H1 (cell line): ENCODE data around the gene OR2H2. TPM values are rescaled to one million over a fixed set of nuclear protein-coding genes. Genes with fewer than 3 reads are reported as not detected.

Experiments used
- CTCF ChIA-PET: fragments of 300-600 bp; sonication (Branson Sonifier 250); formaldehyde crosslinking; loops from one replicate; lab custom pipeline; 2021; ENCODE audit not compliant: partially characterized antibody; lab: Charles Lee
- POLR2A ChIA-PET: fragments of 300-600 bp; sonication (Branson Sonifier 250); formaldehyde crosslinking; loops from one replicate; lab custom pipeline; 2021; ENCODE audit warnings: inconsistent platforms; ENCODE audit not compliant: partially characterized antibody; lab: Charles Lee
- DNase-seq, 2 experiments: peaks; one replicate each; pipeline versions ENCODE4 v3.0.0 to v3.0.0-alpha.2; 2010 to 2022; ENCODE audit warnings: low spot score in 2 of 2, low read depth in 1 of 2, mixed read lengths in 1 of 2
- FAIRE-seq: peaks from 2 replicates; lab custom pipeline; 2011; peaks lifted over from hg19 to GRCh38; lab: Jason Lieb, UNC
- H2AFZ ChIP-seq: 2 replicates; pipeline ENCODE4 v1.8.1; 2012; ENCODE audit warnings: low read length, inconsistent platforms
- H2AK5ac ChIP-seq: 2 replicates; pipeline ENCODE4 v1.6.1; 2013; ENCODE audit warnings: low read depth, low read length
- H2BK120ac ChIP-seq: replicated peaks from 2 replicates; pipeline ENCODE3; 2013; ENCODE audit warnings: low read depth, low read length, inconsistent platforms
- H2BK12ac ChIP-seq: 2 replicates; pipeline ENCODE4 v1.6.1; 2013; ENCODE audit warnings: low read depth, low read length
- H2BK15ac ChIP-seq: 2 replicates; pipeline ENCODE4 v1.6.1; 2013; ENCODE audit warnings: low read length
- H2BK20ac ChIP-seq: 2 replicates; pipeline ENCODE4 v1.6.1; 2013; ENCODE audit warnings: low read length
- H2BK5ac ChIP-seq: 2 replicates; pipeline ENCODE4 v1.6.1; 2013; ENCODE audit warnings: low read depth, low read length
- H3K14ac ChIP-seq: 2 replicates; pipeline ENCODE4 v1.6.1; 2013; ENCODE audit warnings: inconsistent platforms; ENCODE audit not compliant: insufficient read length
- H3K18ac ChIP-seq: 2 replicates; pipeline ENCODE4 v1.6.1; 2013; ENCODE audit warnings: low read length; ENCODE audit errors: extremely low read depth
- H3K23ac ChIP-seq: 2 replicates; pipeline ENCODE4 v1.6.1; 2013; ENCODE audit warnings: inconsistent platforms; ENCODE audit not compliant: insufficient read length
- H3K23me2 ChIP-seq: 2 replicates; pipeline ENCODE4 v1.6.1; 2013; ENCODE audit warnings: low read depth, low read length
- H3K27ac ChIP-seq: 2 replicates; pipeline ENCODE4 v1.6.1; 2011; ENCODE audit warnings: low read depth, low read length, inconsistent platforms
- H3K27me3 ChIP-seq, 4 experiments: replicated peaks in 1 of 4; 1 replicate in 1 of 4; 2 replicates in 3 of 4; pipeline versions ENCODE4 v1.6.1 to v1.8.1; 2011 to 2013; ENCODE audit warnings: low read length in 3 of 4, mild to moderate bottlenecking in 3 of 4, inconsistent platforms in 2 of 4, mixed read lengths in 2 of 4, moderate library complexity in 1 of 4; ENCODE audit not compliant: control insufficient read depth in 3 of 4, insufficient read depth in 3 of 4; ENCODE audit errors: extremely low read depth in 1 of 4
- H3K36me3 ChIP-seq, 4 experiments: 2 replicates each; pipeline versions ENCODE4 v1.6.1 to v1.8.1; 2011 to 2013; ENCODE audit warnings: mild to moderate bottlenecking in 4 of 4, low read length in 3 of 4, moderate library complexity in 2 of 4, control low read depth in 1 of 4, inconsistent platforms in 1 of 4; ENCODE audit not compliant: insufficient read depth in 4 of 4, control insufficient read depth in 2 of 4
- H3K4ac ChIP-seq: replicated peaks from 2 replicates; pipeline ENCODE3; 2013; ENCODE audit warnings: low read length, low read depth, mixed read lengths, inconsistent platforms; ENCODE audit not compliant: insufficient read length
- H3K4me1 ChIP-seq, 4 experiments: replicated peaks in 1 of 4; 1 replicate in 1 of 4; 2 replicates in 3 of 4; pipeline versions ENCODE4 v1.6.1 to v1.8.1; 2011 to 2013; ENCODE audit warnings: low read length in 3 of 4, inconsistent platforms in 2 of 4, mixed read lengths in 1 of 4; ENCODE audit not compliant: insufficient read depth in 4 of 4, control insufficient read depth in 3 of 4
- H3K4me2 ChIP-seq, 2 experiments: 2 replicates each; pipeline versions ENCODE4 v1.6.1 to v1.8.1; 2011 to 2013; ENCODE audit warnings: low read depth in 2 of 2, low read length in 2 of 2, control low read depth in 1 of 2, inconsistent platforms in 1 of 2, mild to moderate bottlenecking in 1 of 2; ENCODE audit not compliant: insufficient read depth in 1 of 2
- H3K4me3 ChIP-seq, 4 experiments: fragments of 200-600, 300-600 bp in 1 of 4; sonication (generic), shearing (Covaris generic), sonication (Bioruptor Twin) in 1 of 4; 2 replicates each; pipeline versions ENCODE4 v1.5.1 to v1.8.1; 2011 to 2016; ENCODE audit warnings: low read length in 4 of 4, low read depth in 3 of 4, control low read depth in 2 of 4, inconsistent platforms in 2 of 4, mild to moderate bottlenecking in 2 of 4, mixed read lengths in 1 of 4, moderate library complexity in 1 of 4; ENCODE audit not compliant: insufficient read depth in 2 of 4; ENCODE audit errors: extremely low read depth in 1 of 4
- H3K56ac ChIP-seq: replicated peaks from 2 replicates; pipeline ENCODE3; 2013; ENCODE audit warnings: low read depth, mild to moderate bottlenecking, mixed read lengths, low read length, inconsistent platforms; ENCODE audit not compliant: insufficient read length
- H3K79me1 ChIP-seq: 2 replicates; pipeline ENCODE4 v1.6.1; 2013; ENCODE audit warnings: low read depth, low read length, control low read depth
- H3K79me2 ChIP-seq, 2 experiments: 2 replicates each; pipeline versions ENCODE4 v1.6.1 to v1.8.1; 2012 to 2013; ENCODE audit warnings: low read length in 2 of 2, mild to moderate bottlenecking in 2 of 2, inconsistent platforms in 1 of 2; ENCODE audit not compliant: insufficient read depth in 2 of 2, control insufficient read depth in 1 of 2
- H3K9ac ChIP-seq, 4 experiments: replicated peaks in 1 of 4; 1 replicate in 1 of 4; 2 replicates in 3 of 4; pipeline versions ENCODE4 v1.6.1 to v1.8.1; 2011 to 2013; ENCODE audit warnings: low read depth in 3 of 4, low read length in 3 of 4, control low read depth in 2 of 4, mild to moderate bottlenecking in 2 of 4, moderate library complexity in 2 of 4, inconsistent platforms in 1 of 4; ENCODE audit errors: extremely low read depth in 1 of 4
- H3K9me3 ChIP-seq, 2 experiments: 2 replicates each; pipeline versions ENCODE4 v1.6.1 to v1.8.1; 2012 to 2013; ENCODE audit warnings: mild to moderate bottlenecking in 2 of 2, moderate library complexity in 2 of 2, control low read depth in 1 of 2, inconsistent platforms in 1 of 2, low read depth in 1 of 2, low read length in 1 of 2, mixed read lengths in 1 of 2; ENCODE audit not compliant: insufficient read depth in 2 of 2
- H4K20me1 ChIP-seq, 2 experiments: replicated peaks in 1 of 2; 2 replicates each; pipeline versions ENCODE3 to v1.8.1; 2011 to 2013; ENCODE audit warnings: inconsistent platforms in 2 of 2, low read length in 2 of 2, mild to moderate bottlenecking in 1 of 2; ENCODE audit not compliant: insufficient read depth in 2 of 2, control insufficient read depth in 1 of 2
- H4K5ac ChIP-seq: 2 replicates; pipeline ENCODE4 v1.6.1; 2013; ENCODE audit warnings: low read length, low read depth, mixed read lengths, inconsistent platforms; ENCODE audit not compliant: insufficient read length
- H4K8ac ChIP-seq: 2 replicates; pipeline ENCODE4 v1.8.0; 2013; ENCODE audit warnings: mild to moderate bottlenecking, moderate library complexity, low read length, inconsistent platforms; ENCODE audit not compliant: insufficient read depth; ENCODE audit errors: extremely low read depth
- H4K91ac ChIP-seq: replicated peaks from 2 replicates; pipeline ENCODE3; 2013; ENCODE audit warnings: low read length, mixed read lengths, inconsistent platforms; ENCODE audit not compliant: insufficient read length
- ASH2L ChIP-seq: fragments of 200-600, 300-600 bp; sonication (generic); IDR thresholded peaks from one replicate; pipeline ENCODE4 v1.7.1; 2017; ENCODE audit warnings: low read length
- BACH1 ChIP-seq: IDR thresholded peaks from 2 replicates; pipeline ENCODE4 v1.6.1; 2012; ENCODE audit warnings: low read length, improper control_type of control experiment
- BRCA1 ChIP-seq: IDR thresholded peaks from 2 replicates; pipeline ENCODE4 v1.6.1; 2012; ENCODE audit warnings: low read depth, low read length, improper control_type of control experiment
- CBX8 ChIP-seq: fragments of 300-800, 300-1000 bp; sonication (generic); IDR thresholded peaks from 2 replicates; pipeline ENCODE4 v1.7.1; 2016; ENCODE audit warnings: low read depth, low read length, borderline replicate concordance
- CTBP2 ChIP-seq: IDR thresholded peaks from 2 replicates; pipeline ENCODE4 v1.7.0; 2011; ENCODE audit warnings: borderline replicate concordance, mild to moderate bottlenecking, moderate library complexity, mixed read lengths, low read length; ENCODE audit not compliant: insufficient read depth, insufficient read length
- EGR1 ChIP-seq: IDR thresholded peaks from 2 replicates; pipeline ENCODE4 v1.6.1; 2011; ENCODE audit warnings: low read depth, low read length, borderline replicate concordance
- GABPA ChIP-seq: IDR thresholded peaks from 2 replicates; pipeline ENCODE4 v1.6.1; 2011; ENCODE audit warnings: mild to moderate bottlenecking, low read length, moderate library complexity, borderline replicate concordance; ENCODE audit not compliant: insufficient read depth
- GTF2F1 ChIP-seq: IDR thresholded peaks from 2 replicates; pipeline ENCODE4 v1.6.1; 2012; ENCODE audit warnings: low read depth, low read length, improper control_type of control experiment, borderline replicate concordance
- SRF ChIP-seq: IDR thresholded peaks from 2 replicates; pipeline ENCODE4 v1.6.1; 2011; ENCODE audit warnings: mild to moderate bottlenecking, low read depth, low read length, moderate library complexity
- WGBS, 2 experiments: shearing (Covaris generic) in 1 of 2; methylation state at CpG; one replicate each; pipeline versions ENCODE4 v1.1.6 to v1.1.7; 2013 to 2015; ENCODE audit warnings: low lambda C conversion rate in 2 of 2, mixed read lengths in 2 of 2, inconsistent platforms in 1 of 2, low coverage in 1 of 2, missing lambda C conversion rate in 1 of 2; ENCODE audit not compliant: insufficient replicate concordance in 2 of 2, insufficient coverage in 1 of 2, insufficient read length in 1 of 2; ENCODE audit errors: extremely low coverage in 1 of 2, missing lambda C conversion rate in 1 of 2; 5-methylcytosine and 5-hydroxymethylcytosine counted together
- polyA plus RNA-seq, 7 experiments: library from polyadenylated mRNA; depleted of rRNA in 3 of 7; stranded (reverse) in 5 of 7; unstranded in 2 of 7; fragments of >200 nt in 5 of 7; fragments of 200-250 nt in 2 of 7; gene quantifications; 1 replicate in 5 of 7; 2 replicates in 1 of 7; 4 replicates in 1 of 7; pipeline versions ENCODE4 v1.2.1 to v1.2.3, GENCODE V29; 2011 to 2013; ENCODE audit warnings: missing spikeins in 2 of 7, mixed read lengths in 2 of 7
- total RNA-seq: library from RNA; stranded (reverse); fragmentation: NEBNext Ultra II Directional; extraction: Animal tissue kit (Norgen Biotek cat#: 25700); gene quantifications from 2 replicates; pipeline ENCODE4 v1.2.1, GENCODE V29; 2021
- TF ChIP-seq, protein P1 (sequence below): IDR thresholded peaks from 2 replicates; pipeline ENCODE4 v1.6.1; 2012; ENCODE audit warnings: inconsistent platforms

The OR2H2 gene
- total and polyA plus RNA-seq, 2 of the 8 experiments (the other 6 are each of a cell fraction or from before 2014, with no cell fraction given), result not detected

DNA sequence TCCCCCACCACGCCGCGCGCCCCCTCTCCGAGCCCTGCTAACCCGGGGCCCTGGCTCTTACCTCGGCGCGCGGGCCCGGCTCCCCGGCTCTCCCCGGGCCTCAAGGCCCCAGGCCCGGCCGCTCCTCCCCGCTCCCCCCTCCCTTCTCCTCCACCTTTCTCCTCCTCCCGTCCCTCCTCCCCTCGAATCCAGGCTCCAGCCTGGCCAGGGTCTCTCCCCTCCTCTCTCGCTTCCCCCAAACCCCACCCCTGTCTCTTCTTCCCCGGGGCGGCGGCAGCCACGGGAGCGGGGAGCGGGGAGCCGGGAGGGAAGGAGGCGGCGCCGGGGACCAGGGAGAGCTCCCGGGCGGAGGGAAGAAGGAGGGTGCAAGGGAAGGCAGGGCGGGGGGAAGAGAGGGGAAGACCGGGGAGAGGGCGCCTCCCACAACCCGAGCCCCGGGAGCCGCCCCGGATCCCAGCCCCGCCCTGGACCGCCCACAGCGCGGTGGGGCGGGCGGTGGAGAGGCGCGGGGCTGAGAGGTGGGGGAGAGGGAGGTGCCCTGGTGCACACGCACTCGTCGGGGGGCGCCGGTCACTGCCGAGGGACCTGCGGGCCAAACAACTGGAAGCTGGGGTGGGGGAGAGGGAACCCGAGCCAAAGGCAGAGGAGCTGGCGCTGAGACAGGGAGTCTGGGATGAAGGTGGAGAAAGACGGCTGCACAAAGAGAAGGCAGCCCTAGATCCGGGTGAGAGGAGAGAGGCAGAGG is 48.0 kb downstream of the OR2H2 start, which contains the start of gene GABBR1:
Gene GABBR1, minus strand, starts transcription at position 395 of the 745 bp plus-strand sequence. CDS start 798 bp downstream, outside the sequence.
- peak within 1 kb of the TSS; percentile 18 for H2BK120ac ChIP-seq
- DNase-seq (peak in 1 of 2 experiments; percentile 91), FAIRE-seq (no peak)
- peak within 1 kb of the TSS; percentile 91; the same call in 1 of the 2 replicates for H2BK5ac ChIP-seq
- peak within 1 kb of the TSS; percentile 9; the same call in 1 of the 2 replicates for H2AFZ ChIP-seq
- peak within 1 kb of the TSS; percentile 27 for H3K56ac ChIP-seq
- peak within 1 kb of the TSS; percentile 93 for H3K4me2 ChIP-seq
- peaks cover 0 to 38% of the 10 kb centered on the region in 2 experiments; a peak in 2 of 4 replicates for H3K79me2 ChIP-seq
- no peaks in the 10 kb centered on the region for H3K27me3 ChIP-seq
- peak within 1 kb of the TSS; percentile 56 for H3K14ac ChIP-seq
- peaks cover 28% of the 10 kb centered on the region for H3K23me2 ChIP-seq
- no peaks in the 10 kb centered on the region; a peak in 1 of 8 replicates for H3K36me3 ChIP-seq
- peak within 1 kb of the TSS; percentile 94 for H4K91ac ChIP-seq
- H2BK20ac ChIP-seq, result 0 out of 2 replicates have a peak within 1 kb of the TSS, but pooled peaks have one; percentile 32
- H2BK12ac ChIP-seq, result peak within 1 kb of the TSS; percentile 62; the same call in 1 of the 2 replicates
- peak within 1 kb of the TSS; percentile 68 to 84 (median 76) for H3K4me3 ChIP-seq
- H3K27ac ChIP-seq, result peak within 1 kb of the TSS; percentile 53; the same call in 1 of the 2 replicates
- H3K79me1 ChIP-seq, result 0 out of 2 replicates have a peak, but pooled peaks cover 2% of the 10 kb centered on the region
- ChIA-PET POLR2A (interaction anchor here (0.7 to 2.0 kb wide), 20 partner anchors 9 to 354 kb away, joined by 3 to 19 read pairs (median 4); no protein-coding TSS in a partner anchor), CTCF (interaction anchor here (0.8 to 33.1 kb wide), 5 partner anchors 9 to 68 kb away, joined by 3 to 658 read pairs (median 4); partner anchors contain the start of gene MOG)
- H3K9me3 ChIP-seq, result no peaks in the 10 kb centered on the region
- H3K4me1 ChIP-seq, result peaks cover 4 to 23% (median 13%) of the 10 kb centered on the region in 4 experiments
- H4K20me1 ChIP-seq, result peaks cover 0 to 8% of the 10 kb centered on the region in 2 experiments
- H2AK5ac ChIP-seq, result peak within 1 kb of the TSS; percentile 53; the same call in 1 of the 2 replicates
- H3K23ac ChIP-seq, result no peak within 1 kb of the TSS
- peak within 1 kb of the TSS; percentile 58 to 79 (median 60) for H3K9ac ChIP-seq
- 6% methylated on average over 6 of the region's 57 CpGs; no CpG with 5 or more reads in 1 of the 2 experiments for WGBS, 2 experiments
- H4K5ac ChIP-seq, result peak within 1 kb of the TSS; percentile 97
- H3K4ac ChIP-seq, result peak within 1 kb of the TSS; percentile 57
- peak within 1 kb of the TSS; percentile 83 for H3K18ac ChIP-seq
- no peak within 1 kb of the TSS for H4K8ac ChIP-seq
- H2BK15ac ChIP-seq, result peak within 1 kb of the TSS; percentile 81; the same call in 1 of the 2 replicates
- no peak for TF ChIP-seq CBX8
- peak; percentile 67 for TF ChIP-seq CTBP2
- no peak for TF ChIP-seq GABPA
- no peak for TF ChIP-seq GTF2F1
- TF ChIP-seq ASH2L, result peak; percentile 85
- TF ChIP-seq BRCA1, result no peak
- TF ChIP-seq EGR1, result peak; percentile 55; the same call in 1 of the 2 replicates
- TF ChIP-seq BACH1, result no peak; the same call in 1 of the 2 replicates
- TF ChIP-seq SRF, result no peak
- TF ChIP-seq, protein P1, sequence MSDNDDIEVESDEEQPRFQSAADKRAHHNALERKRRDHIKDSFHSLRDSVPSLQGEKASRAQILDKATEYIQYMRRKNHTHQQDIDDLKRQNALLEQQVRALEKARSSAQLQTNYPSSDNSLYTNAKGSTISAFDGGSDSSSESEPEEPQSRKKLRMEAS, result peak; percentile 21; the same call in 1 of the 2 replicates
